Thyroid gland (tissue), 4 donors: ENCODE results near the gene RPGRIP1L. TPM values are rescaled to one million over a fixed set of nuclear protein-coding genes. Genes with fewer than 3 reads are reported as not detected.

Experiments
- DNase-seq, 2 donors: peaks; one replicate each; pipeline ENCODE4 v3.0.0-alpha.2; 2019
- H3K27ac ChIP-seq, 3 donors: fragments of 200-600 bp; sonication (generic); 1 replicate in 2 of 3; 2 replicates in 1 of 3; pipeline ENCODE4 v1.5.1; 2016 to 2019; ENCODE audit warnings: mild to moderate bottlenecking in 1 of 3, moderate library complexity in 1 of 3
- H3K27me3 ChIP-seq: fragments of 200-600 bp; sonication (generic); one replicate; pipeline ENCODE4 v1.5.1; 2019
- H3K36me3 ChIP-seq, 2 donors: fragments of 200-600 bp; sonication (generic); one replicate each; pipeline ENCODE4 v1.5.1; 2016 to 2019
- H3K4me1 ChIP-seq, 2 donors: fragments of 200-600 bp; sonication (generic); one replicate each; pipeline ENCODE4 v1.5.1; 2017 to 2019
- H3K4me3 ChIP-seq, 3 donors: fragments of 200-600 bp; sonication (generic); replicated peaks in 1 of 3; 1 replicate in 2 of 3; 2 replicates in 1 of 3; pipeline ENCODE4 v1.5.1; 2016; ENCODE audit warnings: mild to moderate bottlenecking in 1 of 3
- H3K9me3 ChIP-seq: fragments of 200-600 bp; sonication (generic); one replicate; pipeline ENCODE4 v1.5.1; 2017
- CTCF ChIP-seq, 6 experiments: fragments of 200-600 bp in 3 of 6; fragments of 450-650 bp in 3 of 6; sonication (generic) in 3 of 6; IDR thresholded peaks; one replicate each; pipeline ENCODE4 v1.5.1; 2016 to 2019; ENCODE audit warnings: antibody characterized with exemption in 6 of 6, mild to moderate bottlenecking in 2 of 6, inconsistent platforms in 1 of 6, moderate library complexity in 1 of 6
- POLR2A ChIP-seq, 2 donors: fragments of 450-650 bp; IDR thresholded peaks; one replicate each; pipeline ENCODE4 v1.6.1; 2017; ENCODE audit warnings: antibody characterized with exemption in 2 of 2, mild to moderate bottlenecking in 2 of 2, moderate library complexity in 1 of 2
- WGBS, 2 donors: methylation state at CpG; one replicate each; pipeline ENCODE4 v1.1.5; 2017; 5-methylcytosine and 5-hydroxymethylcytosine counted together
- intact Hi-C: fragments of 100-400 bp; cut with DNase I; formaldehyde crosslinking; loops from one replicate; pipeline ENCODE4 v1.15.1; 2023
- total RNA-seq, 4 donors: library from RNA; depleted of rRNA; stranded (reverse); fragments of >200 nt; gene quantifications; one replicate each; pipeline ENCODE4 v1.2.3, GENCODE V29; 2016

The RPGRIP1L gene
- total RNA-seq: 10 to 100 TPM in 2 of 4 donors, 1 to 10 TPM in 2; 7.3 to 14.5 (median 11.0) TPM

- Histone ChIP-seq H3K9me3 (no peaks in the 10 kb centered on the region), H3K27me3 (no peaks in the 10 kb centered on the region), H3K4me1 (peaks cover 9 to 16% of the 10 kb centered on the region in 2 donors), H3K36me3 (no peaks in the 10 kb centered on the region), H3K27ac (peak within 1 kb of the TSS in 2 of 3 donors; percentile 18 to 50), H3K4me3 (peak within 1 kb of the TSS; percentile 47 to 75 (median 74))
- 1% methylated on average over 42 to 48 of the region's 57 CpGs for WGBS, 2 donors
- intact Hi-C loops: no loop called here
- TF ChIP-seq CTCF (IDR thresholded peaks at IDR 0.05): peak in 3 of 6 experiments; percentile 14 to 46 (median 32)
- peak in 1 of 2 donors; percentile 56 for TF ChIP-seq POLR2A (IDR thresholded peaks at IDR 0.05)
- DNase-seq: peak; percentile 99
These were observed at the start of gene RPGRIP1L, which contains the start of gene FTO for GRCh38 chr16:53703590-53704444. Gene RPGRIP1L (minus strand): TSS chr16:53703859. CDS start chr16:53700723, 3,136 bp downstream. Gene FTO (plus strand): TSS chr16:53704156.

DNA sequence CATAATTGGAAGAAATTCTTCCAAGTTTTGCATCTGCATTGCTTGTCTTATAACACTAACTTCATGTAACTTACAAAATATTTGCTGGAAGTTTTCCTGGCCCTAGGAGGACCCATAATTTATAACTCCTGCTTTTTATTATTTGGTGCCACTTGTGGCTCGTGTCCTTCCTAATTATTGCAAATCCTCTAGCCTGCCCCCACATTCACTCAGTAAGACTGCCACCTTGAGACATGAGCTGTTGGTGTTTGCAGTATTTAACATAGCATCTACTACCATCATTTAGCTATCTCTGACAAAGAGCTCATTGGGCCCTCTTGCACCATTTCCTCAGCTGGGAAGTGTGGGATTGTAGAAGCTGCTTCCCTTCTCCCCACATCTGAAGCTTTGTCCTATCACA is 49.8 kb upstream of the RPGRIP1L start:
- TF ChIP-seq POLR2A (IDR thresholded peaks at IDR 0.05): no peak
- no peak for TF ChIP-seq CTCF (IDR thresholded peaks at IDR 0.05)
- Histone ChIP-seq H3K4me3 (no peak overlapping the region), H3K36me3 (no peaks in the 10 kb centered on the region), H3K4me1 (peaks cover 31 to 43% of the 10 kb centered on the region in 2 donors), H3K27ac (no peak overlapping the region), H3K9me3 (no peaks in the 10 kb centered on the region), H3K27me3 (no peaks in the 10 kb centered on the region)
- intact Hi-C loops: no loop called here
- DNase-seq: no peak
- WGBS, 2 donors: 91 to 93% methylated on average over 1 of the region's 1 CpG

- H3K27ac ChIP-seq: no peak overlapping the region
- H3K27me3 ChIP-seq: no peaks in the 10 kb centered on the region
- H3K4me1 ChIP-seq: peaks cover 25 to 34% of the 10 kb centered on the region in 2 donors
- no peak overlapping the region for H3K4me3 ChIP-seq
- H3K9me3 ChIP-seq: no peaks in the 10 kb centered on the region
- intact Hi-C loops: no loop called here
- DNase-seq: no peak
- H3K36me3 ChIP-seq: no peaks in the 10 kb centered on the region
- WGBS, 2 donors: 82 to 86% methylated on average over 1 of the region's 1 CpG
- TF ChIP-seq POLR2A (IDR thresholded peaks at IDR 0.05) (no peak), CTCF (IDR thresholded peaks at IDR 0.05) (no peak)
These were observed 48.9 kb upstream of the RPGRIP1L start for GRCh38 chr16:53752560-53752959.

- no peak for DNase-seq
- Histone ChIP-seq H3K27me3 (no peaks in the 10 kb centered on the region), H3K4me3 (no peak overlapping the region), H3K36me3 (no peaks in the 10 kb centered on the region), H3K27ac (no peak overlapping the region), H3K4me1 (peaks cover 5 to 6% of the 10 kb centered on the region in 2 donors), H3K9me3 (no peaks in the 10 kb centered on the region)
- WGBS, 2 donors: 80 to 82% methylated on average over 4 of the region's 4 CpGs
- intact Hi-C loops: no loop called here
- TF ChIP-seq POLR2A (IDR thresholded peaks at IDR 0.05) (no peak), CTCF (IDR thresholded peaks at IDR 0.05) (peak in 1 of 6 experiments; percentile 10)
These were observed 42.2 kb upstream of the RPGRIP1L start for GRCh38 chr16:53745753-53746266.

DNA sequence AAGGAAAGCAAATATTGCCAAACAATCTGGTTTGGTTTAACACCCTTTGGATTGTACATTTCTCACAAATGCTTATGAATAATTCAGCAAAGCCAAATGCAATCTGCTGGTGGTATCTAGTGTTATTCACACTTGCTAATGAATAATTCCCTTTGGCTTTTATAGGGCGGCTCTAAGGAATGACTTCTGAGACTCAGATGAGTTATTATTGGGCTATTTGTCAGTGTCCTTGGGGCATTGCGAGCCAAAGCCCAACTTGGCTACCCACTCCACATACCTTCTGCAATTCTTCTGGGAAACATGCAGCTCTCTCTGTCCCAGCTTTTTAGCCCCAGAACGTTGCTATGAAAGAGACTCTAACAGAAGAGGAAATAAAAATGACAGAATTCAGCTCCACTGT is 41.4 kb upstream of the RPGRIP1L start:
- H3K27ac ChIP-seq: no peak overlapping the region
- H3K27me3 ChIP-seq: no peaks in the 10 kb centered on the region
- no peak for DNase-seq
- intact Hi-C loops: no loop called here
- peaks cover 5 to 6% of the 10 kb centered on the region in 2 donors for H3K4me1 ChIP-seq
- 54 to 60% methylated on average over 3 of the region's 3 CpGs for WGBS, 2 donors
- no peak for TF ChIP-seq CTCF (IDR thresholded peaks at IDR 0.05)
- no peak for TF ChIP-seq POLR2A (IDR thresholded peaks at IDR 0.05)
- no peak overlapping the region for H3K4me3 ChIP-seq
- no peaks in the 10 kb centered on the region for H3K36me3 ChIP-seq
- H3K9me3 ChIP-seq: no peaks in the 10 kb centered on the region
